A549 (cell line): ENCODE results near the gene KLHL1. TPM values are rescaled to one million over a fixed set of nuclear protein-coding genes. Genes with fewer than 3 reads are reported as not detected.

Experiments
- ATAC-seq, 2 experiments: fragments of 200-7000 bp in 1 of 2; fragments of >200 bp in 1 of 2; cut with Nextera tagmentation in 1 of 2; cut with Tn5 transposase in 1 of 2; 3 replicates each; pipeline versions ENCODE4 v1.8.0 to v1.9.1; 2018 to 2020; ENCODE audit warnings: mild to moderate bottlenecking in 1 of 2, moderate library complexity in 1 of 2
- CTCF ChIA-PET: fragments of 300-600 bp; sonication (Branson Sonifier 250); formaldehyde crosslinking; extraction: SDS; loops from one replicate; lab custom pipeline; 2021; ENCODE audit warnings: antibody characterized with exemption, inconsistent platforms; lab: Yijun Ruan, JAX
- POLR2A ChIA-PET: fragments of 350-600 bp; formaldehyde crosslinking; extraction: SDS; loops from one replicate; lab custom pipeline; 2021; ENCODE audit warnings: antibody characterized with exemption, inconsistent platforms; lab: Yijun Ruan, JAX
- DNase-seq, 2 experiments: peaks; one replicate each; pipeline versions ENCODE4 v3.0.0 to v3.0.0-alpha.2; 2011 to 2016; ENCODE audit warnings: low read depth in 1 of 2, low spot score in 1 of 2
- FAIRE-seq: peaks from 2 replicates; lab custom pipeline; 2011; peaks lifted over from hg19 to GRCh38; lab: Jason Lieb, UNC
- H3K27ac ChIP-seq, 2 experiments: fragments of >200 bp; sonication (Bioruptor Twin); formaldehyde crosslinking; 3 replicates each; pipeline ENCODE4 v1.5.1; 2016 to 2017
- H3K4me1 ChIP-seq: fragments of >200 bp; sonication (Bioruptor Twin); formaldehyde crosslinking; 3 replicates; pipeline ENCODE4 v1.6.1; 2016
- H3K4me2 ChIP-seq: fragments of >200 bp; sonication (Bioruptor Twin); formaldehyde crosslinking; 3 replicates; pipeline ENCODE4 v1.6.1; 2016
- H3K4me3 ChIP-seq: fragments of >200 bp; sonication (Bioruptor Twin); formaldehyde crosslinking; 3 replicates; pipeline ENCODE4 v1.5.1; 2016
- H3K9me3 ChIP-seq: fragments of >200 bp; sonication (Bioruptor Twin); formaldehyde crosslinking; 3 replicates; pipeline ENCODE4 v1.6.1; 2016
- BHLHE40 ChIP-seq: IDR thresholded peaks from 2 replicates; pipeline ENCODE4 v1.6.1; 2012; ENCODE audit warnings: low read depth, low read length, inconsistent platforms
- CBX2 ChIP-seq: fragments of 200-600 bp; sonication (generic); IDR thresholded peaks from 2 replicates; pipeline ENCODE4 v1.6.1; 2016; ENCODE audit warnings: low read depth, mild to moderate bottlenecking, borderline replicate concordance
- CEBPB ChIP-seq, 2 experiments: fragments of >200 bp in 1 of 2; sonication (Bioruptor Twin) in 1 of 2; formaldehyde crosslinking in 1 of 2; IDR thresholded peaks; 2 replicates each; pipeline ENCODE4 v1.6.1; 2012 to 2016
- CHD4 ChIP-seq: fragments of 200-600 bp; sonication (generic); IDR thresholded peaks from 2 replicates; pipeline ENCODE4 v1.6.1; 2016; ENCODE audit warnings: antibody characterized with exemption, mild to moderate bottlenecking, borderline replicate concordance
- EHMT2 ChIP-seq: fragments of 200-600 bp; sonication (generic); IDR thresholded peaks from 2 replicates; pipeline ENCODE4 v1.6.1; 2016; ENCODE audit warnings: antibody characterized with exemption, low read depth, mild to moderate bottlenecking, moderate library complexity
- FOXS1 ChIP-seq: fragments of 250-450 bp; sonication (Bioruptor Pico); IDR thresholded peaks from 2 replicates; pipeline ENCODE4 v1.5.0; 2020; ENCODE audit warnings: mild to moderate bottlenecking, moderate library complexity
- HEYL ChIP-seq: fragments of 250-450 bp; sonication (Bioruptor Pico); IDR thresholded peaks from 2 replicates; pipeline ENCODE4 v1.8.0; 2021; ENCODE audit warnings: mild to moderate bottlenecking, moderate library complexity
- HOXB13 ChIP-seq: fragments of 250-450 bp; sonication (Bioruptor Pico); IDR thresholded peaks from 2 replicates; pipeline ENCODE4 v1.5.0; 2020; ENCODE audit warnings: low read depth, mild to moderate bottlenecking, moderate library complexity
- JUN ChIP-seq, 2 experiments: fragments of >200 bp; sonication (Bioruptor Twin); formaldehyde crosslinking; IDR thresholded peaks; 2 replicates in 1 of 2; 3 replicates in 1 of 2; pipeline ENCODE4 v1.6.1; 2016 to 2017
- JUNB ChIP-seq: fragments of >200 bp; sonication (Bioruptor Twin); formaldehyde crosslinking; IDR thresholded peaks from 2 replicates; pipeline ENCODE4 v1.6.1; 2016
- KDM1A ChIP-seq: fragments of 200-600 bp; sonication (generic); IDR thresholded peaks from 2 replicates; pipeline ENCODE4 v1.6.1; 2016; ENCODE audit warnings: low read depth, mild to moderate bottlenecking
- KDM5A ChIP-seq: fragments of 200-600 bp; sonication (generic); IDR thresholded peaks from 2 replicates; pipeline ENCODE4 v1.6.1; 2016; ENCODE audit warnings: antibody characterized with exemption, mild to moderate bottlenecking
- MAFK ChIP-seq: fragments of 450-650 bp; IDR thresholded peaks from 2 replicates; pipeline ENCODE4 v1.6.1; 2014; ENCODE audit not compliant: partially characterized antibody
- MYC ChIP-seq: IDR thresholded peaks from 2 replicates; pipeline ENCODE4 v1.6.1; 2012; ENCODE audit warnings: mild to moderate bottlenecking, inconsistent platforms, low read length, improper control_type of control experiment, borderline replicate concordance
- TFCP2L1 ChIP-seq: fragments of 250-450 bp; sonication (Bioruptor Pico); IDR thresholded peaks from 2 replicates; pipeline ENCODE4 v1.5.0; 2021; ENCODE audit warnings: mild to moderate bottlenecking
- ZFP36 ChIP-seq: fragments of 450-650 bp; IDR thresholded peaks from 2 replicates; pipeline ENCODE4 v1.6.1; 2014; ENCODE audit warnings: borderline replicate concordance; ENCODE audit not compliant: partially characterized antibody
- ZNF302 ChIP-seq: fragments of 250-450 bp; sonication (Bioruptor Pico); IDR thresholded peaks from 2 replicates; pipeline ENCODE4 v1.9.0; 2021; ENCODE audit warnings: inconsistent platforms, mild to moderate bottlenecking, moderate library complexity
- ZSCAN20 ChIP-seq: fragments of 250-450 bp; sonication (Bioruptor Pico); IDR thresholded peaks from 2 replicates; pipeline ENCODE4 v1.8.0; 2022; ENCODE audit warnings: mild to moderate bottlenecking, moderate library complexity
- WGBS: methylation state at CpG from one replicate; pipeline ENCODE4 v1.1.6; 2017; ENCODE audit errors: missing lambda C conversion rate; 5-methylcytosine and 5-hydroxymethylcytosine counted together
- polyA plus RNA-seq, 4 experiments: library from polyadenylated mRNA; depleted of rRNA in 3 of 4; stranded (reverse); fragments of >200 nt; fragmentation: RNase III in 1 of 4; extraction: RNeasy Plus Mini Kit Qiagen cat#74134 plus additional on column Dnase treatment in 1 of 4; gene quantifications; 2 replicates in 3 of 4; 3 replicates in 1 of 4; pipeline ENCODE4 v1.2.3, GENCODE V29; 2011 to 2017
- TF ChIP-seq, protein P1 (sequence below): fragments of 250-450 bp; sonication (Bioruptor Pico); IDR thresholded peaks from 2 replicates; pipeline ENCODE4 v1.5.0; 2021; ENCODE audit warnings: mild to moderate bottlenecking, moderate library complexity, borderline replicate concordance
- TF ChIP-seq, protein P2 (sequence below): fragments of 200-600 bp; sonication (generic); IDR thresholded peaks from 2 replicates; pipeline ENCODE4 v1.6.1; 2016; ENCODE audit warnings: antibody characterized with exemption, mild to moderate bottlenecking, moderate library complexity
- TF ChIP-seq, protein P3 (sequence below): fragments of >200 bp; sonication (Bioruptor Twin); formaldehyde crosslinking; IDR thresholded peaks from 2 replicates; pipeline ENCODE4 v1.6.1; 2016
- TF ChIP-seq, protein P4 (sequence below): IDR thresholded peaks from 2 replicates; pipeline ENCODE4 v1.6.1; 2012
- TF ChIP-seq, protein P5 (sequence below): fragments of >200 bp; sonication (Bioruptor Twin); formaldehyde crosslinking; IDR thresholded peaks from 3 replicates; pipeline ENCODE4 v1.6.1; 2016
- TF ChIP-seq, protein P6 (sequence below): IDR thresholded peaks from 2 replicates; pipeline ENCODE4 v1.6.1; 2012

The KLHL1 gene
- polyA plus RNA-seq, 2 of the 4 experiments (the other 2 are of a cell fraction) = not detected

DNA sequence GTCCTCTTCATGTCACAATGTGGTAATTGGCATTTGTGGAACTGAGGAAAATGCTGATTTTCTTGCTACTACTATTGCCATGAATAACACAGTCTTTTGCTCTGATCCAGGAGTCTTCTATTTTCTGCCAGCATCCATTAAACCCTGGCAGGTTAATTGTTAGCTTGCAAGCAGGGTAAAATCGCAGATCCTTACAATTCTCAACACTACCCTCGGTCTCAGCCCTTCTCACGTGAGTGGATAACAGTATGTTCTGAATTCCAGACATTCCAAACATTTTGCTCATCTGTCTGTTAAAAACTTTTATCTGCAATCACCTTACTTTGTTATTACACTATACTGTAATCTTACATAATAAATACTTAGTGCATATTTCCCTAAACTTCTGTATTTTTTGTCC lies 251.9 kb downstream of the KLHL1 start:
- FAIRE-seq (no peak), DNase-seq (no peak), ATAC-seq (no peak)
- CTCF ChIA-PET = no interaction called here
- WGBS = 0% methylated on average over 3 of the region's 3 CpGs
- H3K4me1 ChIP-seq = no peaks in the 10 kb centered on the region
- no peak overlapping the region for H3K27ac ChIP-seq
- no peak for TF ChIP-seq CHD4
- TF ChIP-seq, protein P1, sequence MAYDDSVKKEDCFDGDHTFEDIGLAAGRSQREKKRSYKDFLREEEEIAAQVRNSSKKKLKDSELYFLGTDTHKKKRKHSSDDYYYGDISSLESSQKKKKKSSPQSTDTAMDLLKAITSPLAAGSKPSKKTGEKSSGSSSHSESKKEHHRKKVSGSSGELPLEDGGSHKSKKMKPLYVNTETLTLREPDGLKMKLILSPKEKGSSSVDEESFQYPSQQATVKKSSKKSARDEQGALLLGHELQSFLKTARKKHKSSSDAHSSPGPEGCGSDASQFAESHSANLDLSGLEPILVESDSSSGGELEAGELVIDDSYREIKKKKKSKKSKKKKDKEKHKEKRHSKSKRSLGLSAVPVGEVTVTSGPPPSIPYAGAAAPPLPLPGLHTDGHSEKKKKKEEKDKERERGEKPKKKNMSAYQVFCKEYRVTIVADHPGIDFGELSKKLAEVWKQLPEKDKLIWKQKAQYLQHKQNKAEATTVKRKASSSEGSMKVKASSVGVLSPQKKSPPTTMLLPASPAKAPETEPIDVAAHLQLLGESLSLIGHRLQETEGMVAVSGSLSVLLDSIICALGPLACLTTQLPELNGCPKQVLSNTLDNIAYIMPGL = no peak
- TF ChIP-seq ZFP36 = no peak
- no peak for TF ChIP-seq ZNF302 (CRISPR knock-in tag)
- TF ChIP-seq, protein P2, sequence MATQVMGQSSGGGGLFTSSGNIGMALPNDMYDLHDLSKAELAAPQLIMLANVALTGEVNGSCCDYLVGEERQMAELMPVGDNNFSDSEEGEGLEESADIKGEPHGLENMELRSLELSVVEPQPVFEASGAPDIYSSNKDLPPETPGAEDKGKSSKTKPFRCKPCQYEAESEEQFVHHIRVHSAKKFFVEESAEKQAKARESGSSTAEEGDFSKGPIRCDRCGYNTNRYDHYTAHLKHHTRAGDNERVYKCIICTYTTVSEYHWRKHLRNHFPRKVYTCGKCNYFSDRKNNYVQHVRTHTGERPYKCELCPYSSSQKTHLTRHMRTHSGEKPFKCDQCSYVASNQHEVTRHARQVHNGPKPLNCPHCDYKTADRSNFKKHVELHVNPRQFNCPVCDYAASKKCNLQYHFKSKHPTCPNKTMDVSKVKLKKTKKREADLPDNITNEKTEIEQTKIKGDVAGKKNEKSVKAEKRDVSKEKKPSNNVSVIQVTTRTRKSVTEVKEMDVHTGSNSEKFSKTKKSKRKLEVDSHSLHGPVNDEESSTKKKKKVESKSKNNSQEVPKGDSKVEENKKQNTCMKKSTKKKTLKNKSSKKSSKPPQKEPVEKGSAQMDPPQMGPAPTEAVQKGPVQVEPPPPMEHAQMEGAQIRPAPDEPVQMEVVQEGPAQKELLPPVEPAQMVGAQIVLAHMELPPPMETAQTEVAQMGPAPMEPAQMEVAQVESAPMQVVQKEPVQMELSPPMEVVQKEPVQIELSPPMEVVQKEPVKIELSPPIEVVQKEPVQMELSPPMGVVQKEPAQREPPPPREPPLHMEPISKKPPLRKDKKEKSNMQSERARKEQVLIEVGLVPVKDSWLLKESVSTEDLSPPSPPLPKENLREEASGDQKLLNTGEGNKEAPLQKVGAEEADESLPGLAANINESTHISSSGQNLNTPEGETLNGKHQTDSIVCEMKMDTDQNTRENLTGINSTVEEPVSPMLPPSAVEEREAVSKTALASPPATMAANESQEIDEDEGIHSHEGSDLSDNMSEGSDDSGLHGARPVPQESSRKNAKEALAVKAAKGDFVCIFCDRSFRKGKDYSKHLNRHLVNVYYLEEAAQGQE = no peak
- no peak for TF ChIP-seq CBX2
- TF ChIP-seq, protein P3, sequence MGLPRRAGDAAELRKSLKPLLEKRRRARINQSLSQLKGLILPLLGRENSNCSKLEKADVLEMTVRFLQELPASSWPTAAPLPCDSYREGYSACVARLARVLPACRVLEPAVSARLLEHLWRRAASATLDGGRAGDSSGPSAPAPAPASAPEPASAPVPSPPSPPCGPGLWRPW = no peak
- POLR2A ChIA-PET = no interaction called here
- H3K4me2 ChIP-seq = no peak overlapping the region
- H3K9me3 ChIP-seq = no peaks in the 10 kb centered on the region
- H3K4me3 ChIP-seq = no peak overlapping the region

DNA sequence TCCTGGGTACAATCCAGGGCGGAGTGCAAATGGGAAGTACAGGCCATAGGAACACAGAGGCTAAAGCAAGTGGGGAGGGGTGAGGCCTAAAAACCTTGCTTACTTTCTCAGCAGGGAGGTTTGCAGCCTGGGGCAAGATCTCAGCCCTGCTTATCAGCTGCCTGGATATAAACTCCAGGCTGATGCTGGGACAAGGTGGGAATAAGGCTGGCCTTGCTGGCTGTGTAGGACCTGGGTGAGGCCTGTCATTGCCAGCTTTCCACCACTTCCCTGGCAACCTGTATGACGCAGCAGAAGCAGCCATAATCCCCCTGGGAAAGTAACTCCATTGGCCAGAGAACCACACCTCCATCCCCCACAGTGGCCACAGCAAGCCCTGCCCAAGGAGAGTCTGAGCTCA lies 279.7 kb downstream of the KLHL1 start:
- ChIA-PET POLR2A (no interaction called here), CTCF (no interaction called here)
- no peak overlapping the region for H3K4me3 ChIP-seq
- no peaks in the 10 kb centered on the region for H3K9me3 ChIP-seq
- ATAC-seq (no peak), FAIRE-seq (no peak), DNase-seq (no peak)
- H3K27ac ChIP-seq = no peak overlapping the region
- WGBS = 79% methylated on average over 2 of the region's 2 CpGs
- H3K4me2 ChIP-seq = no peak overlapping the region
- no peak for TF ChIP-seq BHLHE40
- no peak for TF ChIP-seq MYC
- TF ChIP-seq HEYL (CRISPR knock-in tag) = no peak
- TF ChIP-seq HOXB13 (CRISPR knock-in tag) = no peak
- TF ChIP-seq JUNB = no peak
- no peak for TF ChIP-seq FOXS1 (CRISPR knock-in tag)
- no peak for TF ChIP-seq TFCP2L1 (CRISPR knock-in tag)
- TF ChIP-seq KDM5A = no peak
- no peak for TF ChIP-seq JUN (IDR thresholded peaks at IDR 0.05)
- TF ChIP-seq ZSCAN20 (CRISPR knock-in tag) = no peak
- TF ChIP-seq CBX2 = no peak
- no peak for TF ChIP-seq CEBPB (IDR thresholded peaks at IDR 0.05)
- TF ChIP-seq KDM1A = no peak
- TF ChIP-seq, protein P4, sequence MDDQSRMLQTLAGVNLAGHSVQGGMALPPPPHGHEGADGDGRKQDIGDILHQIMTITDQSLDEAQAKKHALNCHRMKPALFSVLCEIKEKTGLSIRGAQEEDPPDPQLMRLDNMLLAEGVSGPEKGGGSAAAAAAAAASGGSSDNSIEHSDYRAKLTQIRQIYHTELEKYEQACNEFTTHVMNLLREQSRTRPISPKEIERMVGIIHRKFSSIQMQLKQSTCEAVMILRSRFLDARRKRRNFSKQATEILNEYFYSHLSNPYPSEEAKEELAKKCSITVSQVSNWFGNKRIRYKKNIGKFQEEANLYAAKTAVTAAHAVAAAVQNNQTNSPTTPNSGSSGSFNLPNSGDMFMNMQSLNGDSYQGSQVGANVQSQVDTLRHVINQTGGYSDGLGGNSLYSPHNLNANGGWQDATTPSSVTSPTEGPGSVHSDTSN = no peak
- TF ChIP-seq EHMT2 = no peak
- TF ChIP-seq, protein P5, sequence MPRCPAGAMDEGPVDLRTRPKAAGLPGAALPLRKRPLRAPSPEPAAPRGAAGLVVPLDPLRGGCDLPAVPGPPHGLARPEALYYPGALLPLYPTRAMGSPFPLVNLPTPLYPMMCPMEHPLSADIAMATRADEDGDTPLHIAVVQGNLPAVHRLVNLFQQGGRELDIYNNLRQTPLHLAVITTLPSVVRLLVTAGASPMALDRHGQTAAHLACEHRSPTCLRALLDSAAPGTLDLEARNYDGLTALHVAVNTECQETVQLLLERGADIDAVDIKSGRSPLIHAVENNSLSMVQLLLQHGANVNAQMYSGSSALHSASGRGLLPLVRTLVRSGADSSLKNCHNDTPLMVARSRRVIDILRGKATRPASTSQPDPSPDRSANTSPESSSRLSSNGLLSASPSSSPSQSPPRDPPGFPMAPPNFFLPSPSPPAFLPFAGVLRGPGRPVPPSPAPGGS = no peak
- TF ChIP-seq, protein P6, sequence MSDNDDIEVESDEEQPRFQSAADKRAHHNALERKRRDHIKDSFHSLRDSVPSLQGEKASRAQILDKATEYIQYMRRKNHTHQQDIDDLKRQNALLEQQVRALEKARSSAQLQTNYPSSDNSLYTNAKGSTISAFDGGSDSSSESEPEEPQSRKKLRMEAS = no peak
- no peak for TF ChIP-seq MAFK
- H3K4me1 ChIP-seq = no peaks in the 10 kb centered on the region
